Measurements from ENCODE around the gene DSE.

Gene DSE

DNA sequence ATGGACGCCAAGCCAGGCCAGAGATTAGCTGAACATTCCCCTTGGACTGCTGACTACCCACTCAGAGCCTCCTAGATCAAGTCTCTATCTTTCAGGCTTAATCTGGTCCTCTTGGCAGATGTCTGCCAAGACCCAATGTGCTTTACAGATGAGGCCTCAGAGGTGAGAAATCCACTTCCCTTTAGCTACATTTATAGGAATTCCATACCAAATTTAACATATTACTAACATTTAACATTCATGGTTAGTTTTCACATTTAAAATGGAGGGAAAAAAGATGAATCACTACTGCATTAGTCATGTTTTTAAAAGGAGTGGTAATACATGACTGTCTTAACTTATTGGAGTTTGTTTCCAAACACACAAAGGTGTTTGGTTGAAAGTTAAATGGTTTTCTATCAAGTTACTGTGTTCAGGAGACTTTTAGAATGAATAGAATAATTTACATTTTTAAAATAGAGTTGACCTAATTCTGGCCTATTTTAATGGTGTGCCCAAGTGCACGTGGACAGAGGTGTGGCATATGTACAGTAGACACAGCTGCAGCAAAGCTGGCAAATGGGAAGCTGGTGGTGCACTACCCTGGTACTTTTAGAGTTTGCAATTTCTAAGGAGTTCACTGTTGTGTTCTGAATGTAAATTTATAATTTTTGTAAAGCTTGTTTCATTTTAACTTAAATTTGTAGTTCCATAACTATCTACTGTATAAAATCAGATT, 48.5 kb downstream of the DSE start:
- DNase-seq = no peak

DNA sequence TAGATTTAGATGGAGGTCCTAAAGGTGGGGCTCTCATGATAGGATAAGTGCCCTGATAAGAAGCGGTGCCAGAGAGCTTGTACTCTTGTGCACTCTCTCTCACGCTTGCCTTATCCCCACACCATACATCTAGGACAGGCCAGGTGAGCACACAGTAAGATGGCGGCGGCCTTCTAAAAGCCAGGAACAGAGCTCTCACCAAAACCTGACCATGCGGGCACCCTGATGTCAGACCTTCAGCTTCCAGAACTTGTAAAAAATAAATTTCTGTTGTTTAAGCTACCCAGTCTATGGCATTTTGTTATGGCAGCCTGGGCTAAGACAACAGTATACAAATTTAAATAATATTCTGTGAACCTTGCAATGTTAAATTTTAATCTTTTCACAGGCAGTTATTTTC, 49.6 kb downstream of the DSE start:
- no peak for DNase-seq

DNA sequence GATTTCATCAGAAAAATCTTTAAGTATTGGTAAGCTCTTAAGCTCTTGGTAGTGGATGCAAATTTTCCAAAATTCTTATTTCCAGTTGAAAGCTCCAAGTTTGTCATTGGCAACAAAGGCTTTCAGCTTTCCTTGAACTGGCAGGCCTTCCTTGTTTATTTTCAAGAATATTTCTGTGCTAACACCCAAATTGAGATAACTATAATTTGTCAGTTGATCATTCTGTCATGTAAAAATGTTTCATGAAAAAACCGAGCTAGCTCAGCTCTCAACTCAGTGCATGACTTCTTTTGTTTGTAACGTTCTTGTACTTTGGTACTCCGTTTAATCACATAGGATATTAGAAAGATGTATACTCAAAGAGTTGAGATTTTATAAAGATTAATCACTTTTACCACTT, 51.5 kb downstream of the DSE start:
- no peak for DNase-seq

DNA sequence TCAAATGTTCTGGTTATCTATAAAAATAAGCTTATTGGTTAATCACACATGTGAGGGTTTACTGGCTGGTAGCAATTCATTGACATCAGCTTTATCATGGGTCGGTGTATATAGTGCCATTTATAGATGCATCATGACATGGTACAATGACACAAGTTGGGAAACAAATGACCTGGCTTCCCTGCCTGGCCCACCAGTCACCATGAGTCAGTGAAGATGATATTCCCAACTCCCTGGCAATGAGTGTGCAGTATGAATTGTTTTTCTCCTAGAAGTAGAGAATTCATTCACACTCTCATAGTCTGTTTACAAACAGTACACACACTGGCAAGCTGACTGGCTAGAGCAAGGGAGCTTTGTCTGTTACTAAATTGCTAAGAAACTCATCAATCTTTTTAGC, 53.3 kb downstream of the DSE start:
- no peak for DNase-seq

DNA sequence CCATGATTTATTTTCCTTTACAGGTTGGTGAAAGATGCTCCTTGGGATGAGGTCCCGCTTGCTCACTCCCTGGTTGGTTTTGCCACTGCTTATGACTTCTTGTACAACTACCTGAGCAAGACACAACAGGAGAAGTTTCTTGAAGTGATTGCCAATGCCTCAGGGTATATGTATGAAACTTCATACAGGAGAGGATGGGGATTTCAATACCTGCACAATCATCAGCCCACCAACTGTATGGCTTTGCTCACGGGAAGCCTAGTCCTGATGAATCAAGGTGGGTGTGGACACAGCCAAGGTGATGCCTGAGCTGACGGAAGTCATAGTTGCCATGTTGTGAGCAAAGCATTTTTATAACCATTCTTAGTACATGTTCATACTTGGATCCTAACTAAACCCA, 55.8 kb downstream of the DSE start:
- DNase-seq = no peak

DNA sequence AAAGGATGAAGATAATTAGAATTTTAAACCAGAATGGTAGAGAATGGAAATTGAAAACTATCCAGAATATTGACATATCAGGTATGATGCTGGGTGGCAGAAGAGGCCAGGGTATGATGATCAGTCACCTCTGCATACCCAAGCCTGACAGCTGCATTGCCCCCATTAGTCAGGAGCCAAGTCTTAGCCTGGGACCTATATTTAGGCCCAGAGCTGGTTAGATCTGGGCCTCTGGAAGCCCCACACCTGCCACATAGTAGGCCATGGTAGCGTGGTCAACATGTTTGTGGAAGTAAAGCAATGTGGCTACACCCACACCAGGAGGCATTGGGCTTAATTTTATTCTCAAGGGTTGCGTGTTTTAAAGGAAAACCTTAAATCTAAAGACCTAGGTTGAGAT, 58.4 kb downstream of the DSE start:
- DNase-seq = no peak

- no peak for DNase-seq
These were observed 60.1 kb downstream of the DSE start for GRCh38 chr6:116430860-116431259.

- no peak for DNase-seq
These were observed 61.3 kb downstream of the DSE start for GRCh38 chr6:116431964-116432595.

GRCh38 chr6:116433206-116433712, 62.5 kb downstream of the DSE start:
- DNase-seq = no peak

DNA sequence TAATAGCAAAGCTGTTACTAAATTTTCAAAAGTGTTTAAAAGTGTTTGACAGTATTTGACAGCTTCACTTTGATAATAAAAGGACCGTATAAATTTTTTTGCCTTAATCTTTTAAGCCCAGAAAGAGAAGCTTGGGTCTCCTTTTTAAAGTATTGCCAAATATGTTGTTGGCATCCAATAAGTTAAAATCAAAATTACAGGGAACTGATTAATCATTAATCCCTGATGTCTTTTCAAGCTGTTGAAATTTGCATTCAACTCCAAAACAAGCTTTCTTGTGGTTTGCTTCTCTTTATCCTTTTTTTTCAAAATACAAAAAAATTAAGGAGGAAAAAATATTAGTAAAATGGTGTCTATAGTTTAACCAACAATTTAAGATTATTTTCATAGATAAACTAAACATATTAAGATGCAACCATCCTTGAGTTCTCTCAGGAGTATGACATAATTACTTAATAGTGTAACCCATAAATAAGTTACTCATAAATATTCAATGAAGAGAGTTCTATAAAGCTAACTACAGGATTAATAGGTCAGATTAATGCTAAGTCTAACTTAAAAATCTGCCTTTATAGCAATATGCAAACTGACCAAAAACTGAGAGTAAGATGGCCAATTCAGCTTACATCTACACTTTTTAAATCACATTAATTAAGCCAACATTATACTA, 63.4 kb downstream of the DSE start:
- no peak for DNase-seq

GRCh38 chr6:116436586-116436985, 65.8 kb downstream of the DSE start:
- DNase-seq = no peak

DNA sequence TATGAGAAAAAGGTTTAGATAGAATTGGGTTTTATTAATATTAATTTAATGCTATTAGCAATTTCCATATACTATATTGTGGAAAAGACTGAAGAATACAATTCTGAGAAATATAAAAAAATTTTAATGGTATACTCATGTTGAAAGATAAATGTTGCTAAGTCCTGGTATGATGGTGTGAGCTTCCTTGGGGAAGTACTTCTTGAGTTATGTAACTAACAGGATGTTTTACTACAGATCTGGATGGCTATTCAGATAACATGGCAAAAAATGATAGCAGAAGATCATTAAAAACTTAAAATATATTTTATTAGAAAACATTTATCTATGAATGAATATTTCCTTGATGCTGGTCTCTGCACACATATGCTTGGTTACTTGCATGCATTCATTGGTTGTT, 66.9 kb downstream of the DSE start:
- DNase-seq = no peak

DNA sequence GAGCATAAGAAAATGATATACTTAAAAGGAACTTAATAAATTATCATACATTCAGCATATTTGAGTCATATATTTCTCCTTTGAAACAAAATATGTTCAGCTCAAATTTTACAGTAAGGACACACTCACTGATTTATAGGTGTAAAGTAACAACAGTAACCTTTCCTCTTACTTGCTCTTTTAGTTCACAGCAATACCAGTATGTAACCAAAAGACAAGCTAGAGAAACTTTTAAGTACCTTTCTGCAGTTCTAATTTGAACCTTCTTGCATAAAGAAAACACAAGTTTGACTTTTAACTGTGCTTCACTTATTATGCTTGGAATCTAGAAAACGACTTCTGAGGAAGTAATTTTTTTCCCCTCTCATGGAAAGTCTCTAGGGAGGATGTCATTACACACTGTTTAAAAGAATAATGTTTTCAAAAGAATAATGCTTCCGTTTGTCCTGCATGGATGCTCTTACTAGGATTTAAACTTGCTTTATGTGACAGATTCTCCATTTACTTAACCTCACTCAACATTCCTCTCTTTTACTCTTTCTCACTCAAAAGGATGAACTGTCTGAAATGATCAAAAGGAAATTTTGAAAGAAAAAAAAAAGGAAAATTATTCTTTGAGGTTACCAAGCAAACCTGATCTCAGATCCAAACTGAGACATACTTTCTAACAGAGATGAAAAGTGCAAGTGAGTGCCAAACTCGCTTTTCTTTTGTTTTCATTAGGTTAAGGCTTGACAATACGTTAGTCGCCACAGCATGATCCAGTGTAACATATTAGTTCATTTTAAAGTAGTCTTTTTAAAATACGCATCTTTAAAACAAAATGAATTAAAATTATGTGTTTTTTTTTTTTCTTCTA, 68.1 kb downstream of the DSE start:
- no peak for DNase-seq

GRCh38 chr6:116439522-116440051, 68.8 kb downstream of the DSE start:
- DNase-seq = no peak

DNA sequence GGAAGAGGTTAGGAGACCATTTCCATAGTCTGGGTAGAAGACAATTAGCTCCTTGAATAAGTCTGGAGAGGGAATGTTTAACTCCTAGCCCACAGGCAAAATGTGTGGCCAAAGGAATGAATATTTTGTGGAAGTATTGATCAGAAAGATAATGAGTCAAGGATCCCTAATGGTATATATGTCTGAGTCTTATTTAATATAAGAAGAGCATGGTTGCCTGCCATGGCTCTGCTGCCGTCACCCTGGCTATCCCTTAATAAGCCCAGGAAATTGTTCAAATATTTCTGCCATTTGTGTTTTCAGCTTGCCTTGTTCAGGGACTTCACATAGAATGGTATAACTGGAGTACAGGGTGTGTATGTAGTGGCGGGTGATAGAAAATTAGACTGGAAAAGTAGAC, 72.4 kb downstream of the DSE start:
- DNase-seq = no peak

DNA sequence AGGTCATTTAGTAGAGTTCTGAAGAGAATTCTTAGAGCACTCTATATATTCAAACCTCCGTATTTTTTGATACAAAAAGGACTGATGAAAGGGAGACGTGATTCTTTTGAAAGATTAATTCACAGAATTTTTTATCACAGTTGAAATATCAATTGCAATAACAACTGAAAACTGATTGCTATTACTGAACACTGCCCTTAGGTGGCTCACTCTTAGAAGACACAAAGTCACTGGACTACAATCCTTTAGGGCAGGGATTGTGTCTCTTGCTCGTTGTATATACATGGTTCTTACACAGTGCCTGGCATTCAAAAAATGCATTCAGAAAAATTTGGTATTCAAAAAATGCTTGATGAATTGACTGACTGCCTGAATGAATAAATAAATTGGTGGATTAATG, 73.3 kb downstream of the DSE start:
- peak; percentile 46 for DNase-seq

DNA sequence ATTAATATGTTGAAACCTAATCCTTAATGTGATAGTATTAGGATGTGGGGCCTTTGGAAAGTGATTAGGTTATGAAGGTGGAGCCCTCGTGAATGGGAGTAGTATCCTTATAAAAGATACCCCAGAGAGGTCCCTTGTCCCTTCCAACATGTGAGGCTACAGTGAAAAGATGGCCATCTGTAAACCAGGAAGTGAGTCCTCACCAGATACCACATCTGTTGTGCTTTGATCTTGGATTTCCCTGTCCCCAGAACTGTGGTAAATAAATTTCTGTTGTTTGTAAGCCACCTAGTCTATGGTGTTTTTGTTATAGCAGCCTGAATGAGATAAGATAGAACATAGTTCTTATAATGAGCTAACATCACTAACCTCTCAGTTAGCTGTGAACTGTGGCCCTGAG, 73.8 kb downstream of the DSE start:
- DNase-seq = no peak

GRCh38 chr6:116445102-116445501, 74.4 kb downstream of the DSE start:
- no peak for DNase-seq

GRCh38 chr6:116446399-116446798, 75.7 kb downstream of the DSE start:
- no peak for DNase-seq

- DNase-seq = no peak
These were observed 76.3 kb downstream of the DSE start for GRCh38 chr6:116447052-116447451.

DNA sequence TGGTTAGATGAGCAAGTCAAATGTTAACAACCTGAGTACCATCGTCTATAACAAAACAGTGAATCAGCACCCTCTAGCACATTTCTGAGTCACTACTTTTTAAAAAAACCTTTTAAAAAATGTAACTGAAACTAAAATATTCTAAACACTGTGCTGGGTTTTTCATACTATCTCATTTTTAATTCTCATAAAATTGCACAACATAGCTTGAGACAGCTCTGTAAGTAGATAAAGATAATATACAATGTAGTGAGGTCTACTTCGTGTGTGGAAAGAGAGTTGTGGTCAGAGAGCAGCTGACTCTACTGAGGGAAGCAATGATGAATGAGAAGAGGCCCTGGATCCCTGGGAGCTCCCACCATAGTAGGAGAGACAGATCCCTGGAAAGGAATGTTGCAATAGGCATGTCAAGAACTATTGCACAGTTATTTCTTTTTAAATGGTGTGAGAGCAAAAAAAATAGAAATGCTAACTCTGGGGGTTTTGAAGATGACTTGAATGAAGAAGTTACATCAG, 76.8 kb downstream of the DSE start:
- DNase-seq = no peak

DNA sequence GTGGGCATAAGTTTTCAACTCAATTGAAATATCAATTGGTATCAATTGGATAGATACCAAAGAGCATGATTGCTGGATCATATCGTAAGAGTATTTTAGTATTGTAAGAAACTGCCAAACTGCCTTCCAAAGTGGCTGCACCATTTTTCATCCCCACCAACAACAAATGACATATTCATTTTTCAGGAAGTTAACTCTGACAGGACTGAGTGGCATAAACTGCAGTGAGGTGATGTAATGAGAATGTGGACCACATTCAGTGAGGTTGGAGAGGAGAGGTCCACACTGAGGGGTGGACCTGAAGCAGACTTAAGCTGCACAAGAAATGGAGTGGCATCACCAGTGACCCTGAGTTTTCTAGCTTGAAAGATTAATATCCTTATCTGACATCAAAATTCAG, 78.8 kb downstream of the DSE start:
- DNase-seq = no peak
